H1 (cell line): Measurements from ENCODE around the gene TNFRSF1A. TPM values are rescaled to one million over a fixed set of nuclear protein-coding genes. Genes with fewer than 3 reads are reported as not detected.

Experiments
- CTCF ChIA-PET: fragments of 300-600 bp; sonication (Branson Sonifier 250); formaldehyde crosslinking; loops from one replicate; lab custom pipeline; 2021; ENCODE audit not compliant: partially characterized antibody; lab: Charles Lee
- POLR2A ChIA-PET: fragments of 300-600 bp; sonication (Branson Sonifier 250); formaldehyde crosslinking; loops from one replicate; lab custom pipeline; 2021; ENCODE audit warnings: inconsistent platforms; ENCODE audit not compliant: partially characterized antibody; lab: Charles Lee
- DNase-seq, 2 experiments: peaks; one replicate each; pipeline versions ENCODE4 v3.0.0 to v3.0.0-alpha.2; 2010 to 2022; ENCODE audit warnings: low spot score in 2 of 2, low read depth in 1 of 2, mixed read lengths in 1 of 2
- FAIRE-seq: peaks from 2 replicates; lab custom pipeline; 2011; peaks lifted over from hg19 to GRCh38; lab: Jason Lieb, UNC
- H2AFZ ChIP-seq: 2 replicates; pipeline ENCODE4 v1.8.1; 2012; ENCODE audit warnings: low read length, inconsistent platforms
- H2AK5ac ChIP-seq: 2 replicates; pipeline ENCODE4 v1.6.1; 2013; ENCODE audit warnings: low read depth, low read length
- H2BK120ac ChIP-seq: replicated peaks from 2 replicates; pipeline ENCODE3; 2013; ENCODE audit warnings: low read depth, low read length, inconsistent platforms
- H2BK12ac ChIP-seq: 2 replicates; pipeline ENCODE4 v1.6.1; 2013; ENCODE audit warnings: low read depth, low read length
- H2BK15ac ChIP-seq: 2 replicates; pipeline ENCODE4 v1.6.1; 2013; ENCODE audit warnings: low read length
- H2BK20ac ChIP-seq: 2 replicates; pipeline ENCODE4 v1.6.1; 2013; ENCODE audit warnings: low read length
- H2BK5ac ChIP-seq: 2 replicates; pipeline ENCODE4 v1.6.1; 2013; ENCODE audit warnings: low read depth, low read length
- H3K14ac ChIP-seq: 2 replicates; pipeline ENCODE4 v1.6.1; 2013; ENCODE audit warnings: inconsistent platforms; ENCODE audit not compliant: insufficient read length
- H3K18ac ChIP-seq: 2 replicates; pipeline ENCODE4 v1.6.1; 2013; ENCODE audit warnings: low read length; ENCODE audit errors: extremely low read depth
- H3K23ac ChIP-seq: 2 replicates; pipeline ENCODE4 v1.6.1; 2013; ENCODE audit warnings: inconsistent platforms; ENCODE audit not compliant: insufficient read length
- H3K23me2 ChIP-seq: 2 replicates; pipeline ENCODE4 v1.6.1; 2013; ENCODE audit warnings: low read depth, low read length
- H3K27ac ChIP-seq: 2 replicates; pipeline ENCODE4 v1.6.1; 2011; ENCODE audit warnings: low read depth, low read length, inconsistent platforms
- H3K27me3 ChIP-seq, 4 experiments: replicated peaks in 1 of 4; 1 replicate in 1 of 4; 2 replicates in 3 of 4; pipeline versions ENCODE4 v1.6.1 to v1.8.1; 2011 to 2013; ENCODE audit warnings: low read length in 3 of 4, mild to moderate bottlenecking in 3 of 4, inconsistent platforms in 2 of 4, mixed read lengths in 2 of 4, moderate library complexity in 1 of 4; ENCODE audit not compliant: control insufficient read depth in 3 of 4, insufficient read depth in 3 of 4; ENCODE audit errors: extremely low read depth in 1 of 4
- H3K36me3 ChIP-seq, 4 experiments: 2 replicates each; pipeline versions ENCODE4 v1.6.1 to v1.8.1; 2011 to 2013; ENCODE audit warnings: mild to moderate bottlenecking in 4 of 4, low read length in 3 of 4, moderate library complexity in 2 of 4, control low read depth in 1 of 4, inconsistent platforms in 1 of 4; ENCODE audit not compliant: insufficient read depth in 4 of 4, control insufficient read depth in 2 of 4
- H3K4ac ChIP-seq: replicated peaks from 2 replicates; pipeline ENCODE3; 2013; ENCODE audit warnings: low read length, low read depth, mixed read lengths, inconsistent platforms; ENCODE audit not compliant: insufficient read length
- H3K4me1 ChIP-seq, 4 experiments: replicated peaks in 1 of 4; 1 replicate in 1 of 4; 2 replicates in 3 of 4; pipeline versions ENCODE4 v1.6.1 to v1.8.1; 2011 to 2013; ENCODE audit warnings: low read length in 3 of 4, inconsistent platforms in 2 of 4, mixed read lengths in 1 of 4; ENCODE audit not compliant: insufficient read depth in 4 of 4, control insufficient read depth in 3 of 4
- H3K4me2 ChIP-seq, 2 experiments: 2 replicates each; pipeline versions ENCODE4 v1.6.1 to v1.8.1; 2011 to 2013; ENCODE audit warnings: low read depth in 2 of 2, low read length in 2 of 2, control low read depth in 1 of 2, inconsistent platforms in 1 of 2, mild to moderate bottlenecking in 1 of 2; ENCODE audit not compliant: insufficient read depth in 1 of 2
- H3K4me3 ChIP-seq, 4 experiments: fragments of 200-600, 300-600 bp in 1 of 4; sonication (generic), shearing (Covaris generic), sonication (Bioruptor Twin) in 1 of 4; 2 replicates each; pipeline versions ENCODE4 v1.5.1 to v1.8.1; 2011 to 2016; ENCODE audit warnings: low read length in 4 of 4, low read depth in 3 of 4, control low read depth in 2 of 4, inconsistent platforms in 2 of 4, mild to moderate bottlenecking in 2 of 4, mixed read lengths in 1 of 4, moderate library complexity in 1 of 4; ENCODE audit not compliant: insufficient read depth in 2 of 4; ENCODE audit errors: extremely low read depth in 1 of 4
- H3K56ac ChIP-seq: replicated peaks from 2 replicates; pipeline ENCODE3; 2013; ENCODE audit warnings: low read depth, mild to moderate bottlenecking, mixed read lengths, low read length, inconsistent platforms; ENCODE audit not compliant: insufficient read length
- H3K79me1 ChIP-seq: 2 replicates; pipeline ENCODE4 v1.6.1; 2013; ENCODE audit warnings: low read depth, low read length, control low read depth
- H3K79me2 ChIP-seq, 2 experiments: 2 replicates each; pipeline versions ENCODE4 v1.6.1 to v1.8.1; 2012 to 2013; ENCODE audit warnings: low read length in 2 of 2, mild to moderate bottlenecking in 2 of 2, inconsistent platforms in 1 of 2; ENCODE audit not compliant: insufficient read depth in 2 of 2, control insufficient read depth in 1 of 2
- H3K9ac ChIP-seq, 4 experiments: replicated peaks in 1 of 4; 1 replicate in 1 of 4; 2 replicates in 3 of 4; pipeline versions ENCODE4 v1.6.1 to v1.8.1; 2011 to 2013; ENCODE audit warnings: low read depth in 3 of 4, low read length in 3 of 4, control low read depth in 2 of 4, mild to moderate bottlenecking in 2 of 4, moderate library complexity in 2 of 4, inconsistent platforms in 1 of 4; ENCODE audit errors: extremely low read depth in 1 of 4
- H3K9me3 ChIP-seq, 2 experiments: 2 replicates each; pipeline versions ENCODE4 v1.6.1 to v1.8.1; 2012 to 2013; ENCODE audit warnings: mild to moderate bottlenecking in 2 of 2, moderate library complexity in 2 of 2, control low read depth in 1 of 2, inconsistent platforms in 1 of 2, low read depth in 1 of 2, low read length in 1 of 2, mixed read lengths in 1 of 2; ENCODE audit not compliant: insufficient read depth in 2 of 2
- H4K20me1 ChIP-seq, 2 experiments: replicated peaks in 1 of 2; 2 replicates each; pipeline versions ENCODE3 to v1.8.1; 2011 to 2013; ENCODE audit warnings: inconsistent platforms in 2 of 2, low read length in 2 of 2, mild to moderate bottlenecking in 1 of 2; ENCODE audit not compliant: insufficient read depth in 2 of 2, control insufficient read depth in 1 of 2
- H4K5ac ChIP-seq: 2 replicates; pipeline ENCODE4 v1.6.1; 2013; ENCODE audit warnings: low read length, low read depth, mixed read lengths, inconsistent platforms; ENCODE audit not compliant: insufficient read length
- H4K8ac ChIP-seq: 2 replicates; pipeline ENCODE4 v1.8.0; 2013; ENCODE audit warnings: mild to moderate bottlenecking, moderate library complexity, low read length, inconsistent platforms; ENCODE audit not compliant: insufficient read depth; ENCODE audit errors: extremely low read depth
- H4K91ac ChIP-seq: replicated peaks from 2 replicates; pipeline ENCODE3; 2013; ENCODE audit warnings: low read length, mixed read lengths, inconsistent platforms; ENCODE audit not compliant: insufficient read length
- ASH2L ChIP-seq: fragments of 200-600, 300-600 bp; sonication (generic); IDR thresholded peaks from one replicate; pipeline ENCODE4 v1.7.1; 2017; ENCODE audit warnings: low read length
- BRCA1 ChIP-seq: IDR thresholded peaks from 2 replicates; pipeline ENCODE4 v1.6.1; 2012; ENCODE audit warnings: low read depth, low read length, improper control_type of control experiment
- CBX5 ChIP-seq: fragments of 300-800, 300-1000 bp; sonication (generic); IDR thresholded peaks from 2 replicates; pipeline ENCODE4 v1.7.1; 2016; ENCODE audit warnings: antibody characterized with exemption, low read length, low read depth
- RFX5 ChIP-seq: IDR thresholded peaks from 2 replicates; pipeline ENCODE4 v1.6.1; 2011; ENCODE audit warnings: low read depth, low read length, improper control_type of control experiment, borderline replicate concordance
- RNF2 ChIP-seq: fragments of 200-900, 300-1000 bp; sonication (generic); IDR thresholded peaks from 2 replicates; pipeline ENCODE4 v1.7.1; 2016; ENCODE audit warnings: borderline replicate concordance, low read depth, mild to moderate bottlenecking, antibody characterized with exemption, low read length; ENCODE audit not compliant: poor library complexity, severe bottlenecking; ENCODE audit errors: missing control alignments
- SP2 ChIP-seq: IDR thresholded peaks from 2 replicates; pipeline ENCODE4 v1.6.1; 2012; ENCODE audit warnings: mild to moderate bottlenecking, low read length, inconsistent platforms
- YY1 ChIP-seq: IDR thresholded peaks from 2 replicates; pipeline ENCODE4 v1.6.1; 2011; ENCODE audit warnings: low read depth, mild to moderate bottlenecking, low read length
- WGBS, 2 experiments: shearing (Covaris generic) in 1 of 2; methylation state at CpG; one replicate each; pipeline versions ENCODE4 v1.1.6 to v1.1.7; 2013 to 2015; ENCODE audit warnings: low lambda C conversion rate in 2 of 2, mixed read lengths in 2 of 2, inconsistent platforms in 1 of 2, low coverage in 1 of 2, missing lambda C conversion rate in 1 of 2; ENCODE audit not compliant: insufficient replicate concordance in 2 of 2, insufficient coverage in 1 of 2, insufficient read length in 1 of 2; ENCODE audit errors: extremely low coverage in 1 of 2, missing lambda C conversion rate in 1 of 2; 5-methylcytosine and 5-hydroxymethylcytosine counted together
- polyA plus RNA-seq, 7 experiments: library from polyadenylated mRNA; depleted of rRNA in 3 of 7; stranded (reverse) in 5 of 7; unstranded in 2 of 7; fragments of >200 nt in 5 of 7; fragments of 200-250 nt in 2 of 7; gene quantifications; 1 replicate in 5 of 7; 2 replicates in 1 of 7; 4 replicates in 1 of 7; pipeline versions ENCODE4 v1.2.1 to v1.2.3, GENCODE V29; 2011 to 2013; ENCODE audit warnings: missing spikeins in 2 of 7, mixed read lengths in 2 of 7
- total RNA-seq: library from RNA; stranded (reverse); fragmentation: NEBNext Ultra II Directional; extraction: Animal tissue kit (Norgen Biotek cat#: 25700); gene quantifications from 2 replicates; pipeline ENCODE4 v1.2.1, GENCODE V29; 2021
- TF ChIP-seq, protein P1 (sequence below): IDR thresholded peaks from 2 replicates; pipeline ENCODE4 v1.6.1; 2012; ENCODE audit warnings: inconsistent platforms
- TF ChIP-seq, protein P2 (sequence below): IDR thresholded peaks from 2 replicates; pipeline ENCODE4 v1.6.1; 2011; ENCODE audit warnings: low read length, improper control_type of control experiment

TNFRSF1A gene
- total and polyA plus RNA-seq, 2 of the 8 experiments (the other 6 are each of a cell fraction or from before 2014, with no cell fraction given) = 28.7 to 42.1 TPM

DNA sequence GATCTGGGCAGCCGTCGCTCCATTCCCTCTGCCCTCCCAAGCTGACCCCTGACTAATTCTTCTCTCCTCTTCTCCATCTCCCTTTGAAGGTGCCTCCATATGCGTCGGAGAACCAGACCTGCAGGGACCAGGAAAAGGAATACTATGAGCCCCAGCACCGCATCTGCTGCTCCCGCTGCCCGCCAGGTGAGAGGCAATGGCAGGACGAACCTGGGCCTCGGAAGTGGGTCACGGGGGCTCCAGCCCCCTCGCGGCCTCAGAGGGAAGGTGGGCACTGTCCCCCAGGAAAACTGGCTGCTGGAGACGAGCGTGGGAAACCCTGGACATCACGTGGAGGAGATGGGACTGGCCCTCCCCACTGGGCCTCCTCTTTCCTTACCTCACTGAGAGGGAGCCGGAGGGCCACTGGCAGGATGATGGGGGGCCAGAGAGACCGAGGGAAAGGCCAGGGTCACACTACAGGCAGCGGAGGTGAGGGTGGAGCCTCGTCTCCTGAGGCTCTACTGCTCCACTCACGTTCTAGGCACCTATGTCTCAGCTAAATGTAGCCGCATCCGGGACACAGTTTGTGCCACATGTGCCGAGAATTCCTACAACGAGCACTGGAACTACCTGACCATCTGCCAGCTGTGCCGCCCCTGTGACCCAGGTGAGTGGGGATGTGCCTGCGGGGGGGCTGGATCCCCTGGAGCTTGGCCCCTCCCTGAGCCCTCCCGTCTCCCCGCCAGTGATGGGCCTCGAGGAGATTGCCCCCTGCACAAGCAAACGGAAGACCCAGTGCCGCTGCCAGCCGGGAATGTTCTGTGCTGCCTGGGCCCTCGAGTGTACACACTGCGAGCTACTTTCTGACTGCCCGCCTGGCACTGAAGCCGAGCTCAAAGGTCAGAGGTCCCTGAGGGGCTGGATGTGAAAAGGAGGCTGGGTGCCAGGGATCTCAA lies 42.9 kb upstream of the TNFRSF1A start:
- TF ChIP-seq CBX5 = no peak
- TF ChIP-seq BRCA1 = no peak
- TF ChIP-seq, protein P1, sequence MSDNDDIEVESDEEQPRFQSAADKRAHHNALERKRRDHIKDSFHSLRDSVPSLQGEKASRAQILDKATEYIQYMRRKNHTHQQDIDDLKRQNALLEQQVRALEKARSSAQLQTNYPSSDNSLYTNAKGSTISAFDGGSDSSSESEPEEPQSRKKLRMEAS = no peak
- TF ChIP-seq RNF2 = no peak
- TF ChIP-seq, protein P2, sequence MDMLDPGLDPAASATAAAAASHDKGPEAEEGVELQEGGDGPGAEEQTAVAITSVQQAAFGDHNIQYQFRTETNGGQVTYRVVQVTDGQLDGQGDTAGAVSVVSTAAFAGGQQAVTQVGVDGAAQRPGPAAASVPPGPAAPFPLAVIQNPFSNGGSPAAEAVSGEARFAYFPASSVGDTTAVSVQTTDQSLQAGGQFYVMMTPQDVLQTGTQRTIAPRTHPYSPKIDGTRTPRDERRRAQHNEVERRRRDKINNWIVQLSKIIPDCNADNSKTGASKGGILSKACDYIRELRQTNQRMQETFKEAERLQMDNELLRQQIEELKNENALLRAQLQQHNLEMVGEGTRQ = no peak
- no peak for TF ChIP-seq SP2
- TF ChIP-seq RFX5 = no peak
- no peak for TF ChIP-seq YY1
- peak; percentile 4 for TF ChIP-seq ASH2L

More for the DNA sequence above, 42.9 kb upstream of the TNFRSF1A start:
- Histone ChIP-seq H3K23me2 (peaks cover 1% of the 10 kb centered on the region; the same call in 1 of the 2 replicates), H2BK120ac (no peak overlapping the region), H2AK5ac (peak overlapping the region; percentile 92; the same call in 1 of the 2 replicates), H3K23ac (no peak overlapping the region), H3K9me3 (no peaks in the 10 kb centered on the region), H3K27me3 (peaks cover 0 to 26% (median 20%) of the 10 kb centered on the region in 4 experiments; a peak in 6 of 7 replicates), H4K20me1 (no peaks in the 10 kb centered on the region), H3K4me3 (no peak overlapping the region; a peak in 2 of 8 replicates), H2BK12ac (peak overlapping the region; percentile 97; the same call in 1 of the 2 replicates), H2BK5ac (peak overlapping the region; percentile 44; the same call in 1 of the 2 replicates), H2BK15ac (peak overlapping the region; percentile 83; the same call in 1 of the 2 replicates), H4K8ac (peak overlapping the region; percentile 97), H2AFZ (no peak overlapping the region; the same call in 1 of the 2 replicates), H3K36me3 (no peaks in the 10 kb centered on the region), H4K91ac (peak overlapping the region; percentile 92), H2BK20ac (0 out of 2 replicates have a peak overlapping the region, but pooled peaks have one; percentile 51), H3K79me1 (no peaks in the 10 kb centered on the region), H3K4me2 (peak overlapping the region; percentile 22 to 38; a peak in 3 of 4 replicates), H3K27ac (no peak overlapping the region), H3K9ac (no peak overlapping the region), H3K4me1 (peaks cover 0 to 25% (median 20%) of the 10 kb centered on the region in 4 experiments; a peak in 6 of 7 replicates), H3K79me2 (no peaks in the 10 kb centered on the region), H3K14ac (peak overlapping the region; percentile 35), H3K56ac (no peak overlapping the region), H3K4ac (peak overlapping the region; percentile 62), H3K18ac (peak overlapping the region; percentile 87), H4K5ac (no peak overlapping the region)
- ChIA-PET CTCF (interaction anchor here (1.0 to 3.0 kb wide), 8 partner anchors 10 to 81 kb away, joined by 3 to 13 read pairs (median 4); partner anchors contain the start of genes CD27 and SCNN1A), POLR2A (interaction anchor here (0.7 to 6.8 kb wide), 14 partner anchors 9 to 183 kb away, joined by 3 to 57 read pairs (median 4); partner anchors contain the start of genes GAPDH, NOP2, SCNN1A and TAPBPL)
- no peak for FAIRE-seq
- no peak for DNase-seq
- WGBS, 2 experiments = 91% methylated on average over 36 of the region's 36 CpGs; no CpG with 5 or more reads in 1 of the 2 experiments
